Activated T-cell treated with anti-CD3 and anti-CD28 coated beads for 4 hours (primary cell): ENCODE data around the gene CAPN2.
A peak's percentile ranks its signal among the peaks of the same experiment; 100 is the strongest.
"Not testable (repeated sequence)": the region's sequence is repeated elsewhere in the genome, so short reads cannot be mapped to it uniquely, and the experiment has no call there.

Experiments used
- DNase-seq: peaks from one replicate; pipeline ENCODE4 v3.0.0-alpha.2; 2020

CAPN2 gene

DNA sequence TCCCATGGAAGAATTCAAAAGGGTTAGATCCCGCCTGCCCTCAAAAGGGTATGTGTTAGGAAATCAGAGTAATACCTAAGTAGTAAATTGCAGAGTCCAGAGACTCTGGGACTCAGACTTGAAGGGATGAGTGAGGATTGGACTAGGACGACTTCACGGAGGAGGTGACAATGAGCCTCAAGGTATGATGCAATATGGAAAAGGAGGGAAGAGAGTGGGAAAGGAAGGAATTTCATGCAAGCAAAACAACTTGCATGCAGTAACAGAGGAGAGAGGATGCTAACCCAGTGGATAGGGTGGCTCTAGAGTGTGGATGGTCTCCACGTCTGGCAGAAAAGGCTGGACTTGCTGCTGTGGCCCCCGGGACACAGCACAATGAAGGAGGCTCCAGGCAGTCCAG, 4.8 kb downstream of the CAPN2 start:
- no peak for DNase-seq

DNA sequence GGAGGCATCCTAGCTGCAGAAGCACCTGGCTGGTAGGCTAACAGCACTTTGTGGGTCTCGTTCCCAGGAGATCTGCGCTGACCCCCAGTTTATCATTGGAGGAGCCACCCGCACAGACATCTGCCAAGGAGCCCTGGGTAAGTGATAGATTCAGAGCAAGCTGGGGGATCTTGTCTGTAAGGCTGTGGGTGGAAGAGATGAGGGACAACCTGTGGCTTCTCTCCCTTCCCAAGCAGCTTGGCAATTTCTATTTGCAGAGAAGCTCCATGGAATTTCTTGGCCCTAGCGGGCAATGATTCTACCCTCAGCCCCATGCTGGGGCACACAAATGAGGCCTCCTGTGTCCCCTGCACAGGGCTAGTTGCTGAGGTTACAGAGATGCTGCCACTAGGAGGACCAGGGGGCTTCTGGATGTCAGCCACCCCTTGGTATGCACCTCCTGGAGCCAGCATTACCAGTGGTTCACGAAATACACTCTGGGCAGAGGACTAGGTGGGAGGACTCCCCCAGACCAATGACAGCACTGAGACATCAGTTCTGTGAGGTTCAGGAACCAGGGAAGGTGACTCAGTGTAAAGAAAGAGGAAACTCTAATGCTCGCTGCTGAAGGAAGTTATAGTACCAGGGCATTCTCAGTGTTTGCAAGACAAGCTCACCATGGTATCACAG, 5.5 kb downstream of the CAPN2 start:
- no peak for DNase-seq

GRCh38 chr1:223718850-223719249, 6.5 kb downstream of the CAPN2 start:
- DNase-seq, result no peak

DNA sequence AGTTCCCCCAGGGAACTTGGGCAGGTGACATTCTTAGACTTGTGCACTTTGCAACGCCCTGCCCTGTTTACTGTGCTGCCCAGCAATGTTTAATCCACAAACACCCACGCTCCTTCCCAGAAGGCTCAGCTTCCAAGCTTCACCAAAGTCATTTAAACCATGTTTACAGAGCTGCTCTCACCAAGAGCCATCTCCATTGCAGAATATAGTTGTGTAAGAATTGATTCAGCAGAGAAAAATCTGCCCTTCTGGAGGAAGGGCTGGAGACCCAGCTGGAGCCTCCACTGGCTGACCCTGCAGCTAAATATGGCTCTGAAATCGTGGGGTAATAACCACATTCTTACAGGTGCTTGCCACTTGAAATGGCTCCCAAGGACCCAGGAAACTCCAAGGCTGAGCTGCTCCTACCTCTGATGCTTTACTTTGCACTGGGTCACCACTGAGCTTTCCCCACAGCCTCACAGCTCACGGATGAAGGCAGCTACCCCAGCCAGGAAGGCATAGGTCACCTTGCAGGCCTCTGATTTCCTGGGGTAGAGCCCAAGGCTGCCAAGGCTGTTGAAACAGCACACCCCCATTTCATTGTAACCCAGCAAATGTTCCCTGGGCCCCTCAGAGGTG, 8.7 kb downstream of the CAPN2 start:
- DNase-seq, result no peak

GRCh38 chr1:223721658-223722607, 9.6 kb downstream of the CAPN2 start:
- no peak for DNase-seq

GRCh38 chr1:223723351-223723904, 11.1 kb downstream of the CAPN2 start:
- DNase-seq, result no peak

GRCh38 chr1:223724376-223724775, 12.0 kb downstream of the CAPN2 start:
- no peak for DNase-seq

DNA sequence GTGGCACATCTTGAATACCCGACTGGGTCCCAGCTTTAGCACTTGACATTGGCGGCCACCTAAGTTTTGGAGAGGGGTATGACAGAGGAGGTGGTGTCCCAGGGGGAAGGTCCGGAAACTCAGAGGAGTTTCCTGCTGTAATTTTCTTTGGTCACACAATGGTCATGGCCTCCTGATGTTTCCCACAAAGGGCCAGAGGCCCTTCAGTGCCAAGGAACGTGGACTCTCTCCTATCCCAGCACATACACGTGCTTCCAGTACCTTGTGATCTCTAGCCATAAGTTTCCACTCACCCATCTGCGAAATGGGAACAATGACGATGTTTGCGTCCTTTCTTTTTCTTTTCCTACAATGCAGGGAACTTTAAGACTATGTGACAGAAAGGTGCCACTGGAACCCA, 13.2 kb downstream of the CAPN2 start:
- DNase-seq, result no peak

DNA sequence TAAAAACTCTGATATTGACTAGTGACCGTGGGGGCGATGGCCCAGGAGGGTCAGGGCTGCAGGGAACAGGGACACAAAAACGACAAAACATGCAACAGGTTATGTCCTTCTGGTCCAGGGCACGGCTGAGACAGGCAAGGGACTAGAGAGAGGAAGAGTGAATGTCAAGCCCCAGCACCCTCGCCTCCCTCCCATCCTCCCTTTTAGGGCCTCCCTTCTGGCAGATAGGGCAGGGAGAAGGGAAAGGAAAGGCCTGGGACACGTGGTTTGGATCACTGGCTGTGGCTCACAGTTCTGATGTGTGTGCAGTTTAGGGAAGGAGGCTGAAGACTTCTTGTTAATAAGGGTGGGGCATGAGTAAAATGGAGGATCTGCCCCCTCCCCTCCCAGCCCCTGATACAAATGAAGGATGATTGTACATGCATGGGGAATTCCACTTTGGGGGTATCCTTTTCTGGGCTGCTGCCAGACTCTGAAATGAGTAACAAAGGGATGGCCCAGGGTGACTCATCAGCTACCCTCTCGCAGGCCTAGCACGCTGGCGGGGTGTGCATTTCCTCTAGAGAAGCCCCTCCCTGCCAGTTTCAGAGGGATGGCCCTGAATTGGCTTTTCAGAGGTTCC, 14.2 kb downstream of the CAPN2 start:
- DNase-seq, result peak; percentile 89

DNA sequence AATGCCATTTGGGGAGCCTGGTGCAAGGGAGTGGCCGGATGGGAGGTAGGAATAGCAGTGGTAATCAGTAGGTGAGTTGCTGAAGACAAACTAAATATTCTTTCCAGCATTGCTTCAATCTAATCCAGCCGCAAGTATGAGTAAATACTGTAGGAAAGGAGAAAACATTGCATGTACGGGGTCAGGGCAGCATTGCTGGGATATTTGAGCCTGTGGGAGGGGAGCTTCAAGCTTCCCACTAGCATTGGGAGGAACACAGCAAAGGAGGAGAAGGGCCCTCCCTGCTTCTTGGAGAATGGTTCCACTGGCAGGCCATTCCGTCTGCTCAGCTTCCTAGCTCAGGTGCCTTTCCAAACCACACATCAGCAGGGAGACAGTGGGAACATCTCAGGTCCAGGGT, 15.2 kb downstream of the CAPN2 start:
- DNase-seq, result no peak

GRCh38 chr1:223729906-223730305, 17.6 kb downstream of the CAPN2 start:
- no peak for DNase-seq

- DNase-seq, result no peak
These were observed 18.3 kb downstream of the CAPN2 start for GRCh38 chr1:223730479-223731132.

- no peak for DNase-seq
These were observed 18.9 kb downstream of the CAPN2 start for GRCh38 chr1:223731133-223731770.

GRCh38 chr1:223732993-223733798, 20.9 kb downstream of the CAPN2 start:
- DNase-seq, result no peak

GRCh38 chr1:223733898-223734852, 21.8 kb downstream of the CAPN2 start:
- no peak for DNase-seq

- DNase-seq, result not testable (repeated sequence)
These were observed 24.3 kb downstream of the CAPN2 start for GRCh38 chr1:223736638-223737037.

GRCh38 chr1:223737342-223737741, 25.0 kb downstream of the CAPN2 start:
- no peak for DNase-seq

DNA sequence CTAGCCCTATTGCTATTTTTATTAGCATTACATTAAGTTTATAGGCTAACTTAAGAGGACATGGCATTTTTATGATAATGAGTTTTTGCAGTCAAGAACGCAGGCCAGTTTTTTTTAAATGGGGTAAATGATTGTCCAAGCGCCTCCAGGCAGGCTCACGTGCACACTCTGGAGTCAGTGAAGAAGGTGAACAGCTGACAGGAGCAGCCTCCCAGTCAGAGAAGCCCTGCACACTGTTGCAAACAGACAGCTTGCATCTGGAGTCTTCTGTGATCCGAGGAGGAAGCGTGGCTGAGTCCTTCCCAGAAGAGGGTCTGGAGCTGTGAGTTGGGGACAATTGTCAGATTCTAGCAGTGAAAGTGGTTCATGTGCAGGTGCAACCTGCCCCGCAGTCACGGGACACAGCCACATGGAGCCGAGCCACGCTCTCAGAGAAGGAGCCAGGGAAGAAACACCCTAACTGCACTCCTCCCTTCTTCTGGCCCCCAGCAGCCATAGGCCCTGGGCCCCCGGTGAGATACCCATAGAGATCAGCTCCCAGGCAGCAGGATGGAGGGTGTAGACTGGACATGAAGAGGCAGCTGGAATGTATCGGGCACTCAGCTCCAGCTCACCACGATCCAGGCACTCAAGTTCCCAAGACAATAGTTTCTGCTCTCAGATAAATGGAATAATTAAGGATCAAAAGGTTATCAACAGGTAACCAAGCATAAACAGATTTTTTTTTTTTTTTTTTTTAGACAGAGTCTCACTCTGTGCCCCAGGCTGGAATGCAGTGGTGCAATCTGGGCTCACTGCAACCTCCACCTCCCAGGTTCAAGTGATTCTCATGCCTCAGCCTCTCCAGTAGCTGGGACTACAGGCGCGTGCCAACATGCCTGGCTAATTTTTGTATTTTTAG, 26.4 kb downstream of the CAPN2 start:
- no peak for DNase-seq
